K562 (cell line): Measurements from ENCODE around the gene WDR70. TPM values are rescaled to one million over a fixed set of nuclear protein-coding genes. Genes with fewer than 3 reads are reported as not detected.

Experiments used
- ATAC-seq: fragments of 200-7000 bp; cut with Tn5 transposase; 3 replicates; pipeline ENCODE4 v1.9.1; 2020; ENCODE audit warnings: moderate library complexity
- BruUV-seq: library from RNA; stranded (reverse); fragments of 400-500 nt; replicated peaks from 2 replicates; lab custom pipeline; 2021; lab: Mats Ljungman, UMichigan
- CTCF ChIA-PET: fragments of 300-600 bp; formaldehyde crosslinking; extraction: SDS; loops from one replicate; lab custom pipeline; 2021; ENCODE audit warnings: low intra/inter-chr PET ratio; lab: Yijun Ruan, JAX
- POLR2A ChIA-PET: fragments of 300-600, 350-650 bp; sonication (Branson Sonifier 250); formaldehyde crosslinking; extraction: SDS; loops from one replicate; lab custom pipeline; 2021; ENCODE audit warnings: antibody characterized with exemption, inconsistent platforms; lab: Yijun Ruan, JAX
- DNase-seq, 4 experiments: peaks; one replicate each; pipeline versions ENCODE4 v3.0.0 to v3.0.0-alpha.2; 2011 to 2018; ENCODE audit warnings: low spot score in 3 of 4, mixed read lengths in 3 of 4; ENCODE audit errors: extremely low read depth in 1 of 4
- FAIRE-seq: peaks from 2 replicates; lab custom pipeline; 2011; peaks lifted over from hg19 to GRCh38; lab: Jason Lieb, UNC
- H2AFZ ChIP-seq: 2 replicates; pipeline ENCODE4 v1.6.0; 2011; ENCODE audit warnings: low read depth, low read length, control low read depth, inconsistent platforms
- H3K27ac ChIP-seq: fragments of 200-600 bp; 3 replicates; pipeline ENCODE4 v1.8.0; 2011; ENCODE audit warnings: low read depth, mild to moderate bottlenecking, control low read depth, inconsistent platforms, low read length, moderate library complexity, mixed read lengths; ENCODE audit errors: extremely low read depth
- H3K27me3 ChIP-seq, 2 experiments: fragments of 300-600 bp in 1 of 2; 2 replicates in 1 of 2; 3 replicates in 1 of 2; pipeline versions ENCODE4 v1.6.0 to v1.8.0; 2011; ENCODE audit warnings: inconsistent platforms in 2 of 2, low read length in 2 of 2, mild to moderate bottlenecking in 1 of 2, mixed read lengths in 1 of 2, moderate library complexity in 1 of 2; ENCODE audit not compliant: control insufficient read depth in 2 of 2, insufficient read depth in 2 of 2
- H3K36me3 ChIP-seq: fragments of 300-600 bp; 3 replicates; pipeline ENCODE4 v1.8.0; 2011; ENCODE audit warnings: mild to moderate bottlenecking, low read length, inconsistent platforms; ENCODE audit not compliant: control insufficient read depth, insufficient read depth
- H3K4me1 ChIP-seq, 2 experiments: fragments of 200-600 bp in 1 of 2; replicated peaks in 1 of 2; 2 replicates in 1 of 2; 3 replicates in 1 of 2; pipeline versions ENCODE4 v1.5.1 to v1.8.0; 2011; ENCODE audit warnings: inconsistent platforms in 2 of 2, low read length in 2 of 2, mild to moderate bottlenecking in 1 of 2, mixed read lengths in 1 of 2, moderate library complexity in 1 of 2; ENCODE audit not compliant: control insufficient read depth in 2 of 2, insufficient read depth in 2 of 2
- H3K4me2 ChIP-seq: 2 replicates; pipeline ENCODE4 v1.6.1; 2011; ENCODE audit warnings: low read length, control low read depth, inconsistent platforms, mixed read lengths; ENCODE audit not compliant: insufficient read depth
- H3K4me3 ChIP-seq: fragments of 200-600 bp; sonication (generic), shearing (Covaris generic); 2 replicates; pipeline ENCODE4 v1.5.1; 2016; ENCODE audit warnings: control low read depth, inconsistent platforms
- H3K79me2 ChIP-seq: fragments of 200-600 bp; 3 replicates; pipeline ENCODE4 v1.8.0; 2011; ENCODE audit warnings: low read length, inconsistent platforms; ENCODE audit not compliant: control insufficient read depth, insufficient read depth
- H3K9ac ChIP-seq, 2 experiments: 2 replicates each; pipeline versions ENCODE4 v1.6.0 to v1.6.1; 2011; ENCODE audit warnings: low read depth in 2 of 2, low read length in 2 of 2, control low read depth in 1 of 2, inconsistent platforms in 1 of 2, mild to moderate bottlenecking in 1 of 2, mixed read lengths in 1 of 2; ENCODE audit not compliant: insufficient read depth in 1 of 2
- H3K9me1 ChIP-seq: one replicate; pipeline ENCODE4 v1.6.0; 2011; ENCODE audit warnings: inconsistent platforms, mild to moderate bottlenecking, low read length, moderate library complexity; ENCODE audit not compliant: control insufficient read depth, insufficient read depth
- H3K9me3 ChIP-seq: replicated peaks from 2 replicates; pipeline ENCODE4 v1.5.1; 2011; ENCODE audit warnings: low read depth, low read length, inconsistent platforms; ENCODE audit not compliant: control insufficient read depth, insufficient read depth
- H4K20me1 ChIP-seq: replicated peaks from 2 replicates; pipeline ENCODE4 v1.6.1; 2011; ENCODE audit warnings: low read length, inconsistent platforms, mixed read lengths; ENCODE audit not compliant: control insufficient read depth, insufficient read depth
- ATF7 ChIP-seq: fragments of 450-650 bp; IDR thresholded peaks from 2 replicates; pipeline ENCODE4 v1.7.1; 2014; ENCODE audit warnings: mild to moderate bottlenecking, moderate library complexity
- DMBX1 ChIP-seq: fragments of 250-450 bp; sonication (Bioruptor Pico); IDR thresholded peaks from 2 replicates; pipeline ENCODE4 v1.8.0; 2022; ENCODE audit warnings: inconsistent platforms, mild to moderate bottlenecking, moderate library complexity, borderline replicate concordance
- ELF2 ChIP-seq: fragments of 250-450 bp; sonication (Bioruptor Pico); IDR thresholded peaks from 2 replicates; pipeline ENCODE4 v1.5.0; 2021; ENCODE audit warnings: mild to moderate bottlenecking
- JUNB ChIP-seq: fragments of 450-650 bp; formaldehyde crosslinking; conservative IDR thresholded peaks from 2 replicates; pipeline ENCODE4 v1.4.0; 2020; ENCODE audit warnings: mild to moderate bottlenecking
- KDM2B ChIP-seq: fragments of 250-450 bp; sonication (Bioruptor Pico); IDR thresholded peaks from 2 replicates; pipeline ENCODE4 v1.8.0; 2021; ENCODE audit warnings: mild to moderate bottlenecking, moderate library complexity
- KLF10 ChIP-seq: fragments of 250-450 bp; sonication (Bioruptor Pico); IDR thresholded peaks from 2 replicates; pipeline ENCODE4 v1.6.1; 2021; ENCODE audit warnings: matching md5 sums
- LCOR ChIP-seq: sonication (generic); formaldehyde crosslinking; IDR thresholded peaks from 2 replicates; pipeline ENCODE4 v1.8.0; 2022; ENCODE audit warnings: mild to moderate bottlenecking, missing genetic modification reagents
- MAFK ChIP-seq: IDR thresholded peaks from 2 replicates; pipeline ENCODE4 v1.6.1; 2011; ENCODE audit warnings: low read length, improper control_type of control experiment
- POLR2A ChIP-seq: fragments of 450-650 bp; conservative IDR thresholded peaks from 2 replicates; pipeline ENCODE4 v1.6.1; 2016
- PYGO2 ChIP-seq: fragments of 450-650 bp; IDR thresholded peaks from 2 replicates; pipeline ENCODE4 v1.6.1; 2016; ENCODE audit warnings: mild to moderate bottlenecking, missing genetic modification characterization, moderate library complexity, missing compliant biosample characterization
- RNF2 ChIP-seq: sonication (generic); IDR thresholded peaks from 2 replicates; pipeline ENCODE4 v1.6.1; 2016
- SMARCA5 ChIP-seq: fragments of 450-650 bp; IDR thresholded peaks from 2 replicates; pipeline ENCODE4 v1.6.1; 2016
- ZNF133 ChIP-seq: fragments of 250-450 bp; sonication (Bioruptor Pico); IDR thresholded peaks from 2 replicates; pipeline ENCODE4 v1.4.0; 2020; ENCODE audit warnings: mild to moderate bottlenecking
- ZNF561 ChIP-seq: fragments of 450-650 bp; formaldehyde crosslinking; conservative IDR thresholded peaks from 2 replicates; pipeline ENCODE4 v1.4.0; 2020; ENCODE audit warnings: mild to moderate bottlenecking, moderate library complexity
- WGBS: fragments of 100-300 bp; shearing (Covaris generic); methylation state at CpG from one replicate; pipeline ENCODE4 v1.1.6; 2016; ENCODE audit warnings: low coverage, mixed read lengths; ENCODE audit not compliant: insufficient coverage; ENCODE audit errors: missing lambda C conversion rate; 5-methylcytosine and 5-hydroxymethylcytosine counted together
- in situ Hi-C: fragments of 300-500 bp; cut with MboI; formaldehyde crosslinking; loops from 4 replicates; pipeline ENCODE4 v1.15.0; 2018; ENCODE audit warnings: inconsistent platforms, mixed read lengths
- intact Hi-C: fragments of 100-400 bp; cut with micrococcal nuclease; formaldehyde crosslinking; loops from 2 replicates; pipeline ENCODE4 v1.14.2; 2022
- polyA plus RNA-seq, 8 experiments: library from polyadenylated mRNA; depleted of rRNA in 4 of 8; stranded (reverse) in 5 of 8; unstranded in 3 of 8; fragments of >200 nt; fragmentation: Nextera tagmentation in 2 of 8; fragmentation: Illumina TruSeq in 1 of 8; extraction: Ambion mirVana in 2 of 8; extraction: Trizol in 1 of 8; gene quantifications; 2 replicates each; pipeline versions ENCODE4 v1.2.1 to v1.2.3, GENCODE V29; 2011 to 2014; ENCODE audit warnings: inconsistent platforms in 1 of 8, missing spikeins in 1 of 8
- total RNA-seq, 7 experiments: library from RNA; depleted of rRNA in 6 of 7; stranded (reverse); fragments of >200 nt in 6 of 7; fragmentation: Illumina TruSeq in 2 of 7; extraction: Trizol in 2 of 7; gene quantifications; 2 replicates each; pipeline versions ENCODE4 v1.2.1 to v1.2.3, GENCODE V29; 2011 to 2021; ENCODE audit warnings: low replicate concordance in 1 of 7
- TF ChIP-seq, protein P1 (sequence below): fragments of 450-650 bp; IDR thresholded peaks from 2 replicates; pipeline ENCODE4 v1.6.1; 2018; ENCODE audit warnings: mild to moderate bottlenecking, low read depth; ENCODE audit not compliant: partially characterized antibody
- TF ChIP-seq, protein P2 (sequence below): fragments of 450-650 bp; formaldehyde crosslinking; IDR thresholded peaks from 2 replicates; pipeline ENCODE4 v1.4.0; 2022; ENCODE audit warnings: missing genetic modification characterization
- TF ChIP-seq, protein P3 (sequence below), 2 experiments: fragments of 450-650 bp; IDR thresholded peaks; 2 replicates each; pipeline ENCODE4 v1.6.1; 2016
- TF ChIP-seq, protein P4 (sequence below): fragments of 450-650 bp; formaldehyde crosslinking; IDR thresholded peaks from 2 replicates; pipeline ENCODE4 v1.4.0; 2020; ENCODE audit warnings: mild to moderate bottlenecking, moderate library complexity

WDR70 gene
- total and polyA plus RNA-seq, 9 of the 15 experiments (the other 6 are each of a cell fraction or from before 2014, with no cell fraction given) = 16.8 to 46.6 (median 38.8) TPM

DNA sequence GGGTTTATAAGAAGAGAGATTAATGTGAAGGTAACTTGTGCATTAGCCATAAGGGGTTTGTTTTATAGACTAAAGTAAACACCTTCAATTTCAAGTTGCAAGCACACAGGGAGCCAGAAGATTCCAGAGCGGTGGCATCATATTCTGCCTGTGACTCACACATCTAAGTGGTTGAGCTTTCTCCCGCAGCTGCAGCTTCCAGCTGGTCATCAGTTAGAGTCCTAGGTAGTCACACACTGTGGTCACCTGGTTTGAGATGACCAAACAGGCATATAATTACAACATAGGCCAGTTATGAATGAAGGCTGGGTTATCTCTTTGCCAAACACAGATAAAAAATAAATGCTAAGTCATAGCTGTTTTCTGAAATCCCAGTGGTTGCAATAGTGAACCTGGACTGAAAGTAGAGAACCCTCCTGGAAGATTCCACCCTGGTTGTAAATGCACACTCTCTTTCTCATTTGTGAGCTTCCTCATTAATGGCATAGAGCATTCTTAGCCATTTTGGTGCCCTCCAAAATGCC lies 289.5 kb downstream of the WDR70 start:
- CTCF ChIA-PET = no interaction called here
- no peak overlapping the region for H3K9ac ChIP-seq
- DNase-seq = peak; percentile 29 to 78 (median 44)
- H3K4me2 ChIP-seq = no peak overlapping the region
- H3K9me1 ChIP-seq = no peaks in the 10 kb centered on the region
- FAIRE-seq = peak; percentile 81
- no peak overlapping the region for H3K4me3 ChIP-seq
- no peaks in the 10 kb centered on the region for H3K27me3 ChIP-seq
- H4K20me1 ChIP-seq = no peaks in the 10 kb centered on the region; the same call in 1 of the 2 replicates
- no peaks in the 10 kb centered on the region for H3K36me3 ChIP-seq
- 8% methylated on average over 2 of the region's 2 CpGs for WGBS
- POLR2A ChIA-PET = interaction anchor here (0.7 kb wide), 2 partner anchors 14 to 98 kb away, joined by 3 read pairs; no protein-coding TSS in a partner anchor
- H3K4me1 ChIP-seq = peaks cover 2 to 22% of the 10 kb centered on the region in 2 experiments; a peak in 4 of 5 replicates
- H3K9me3 ChIP-seq = no peaks in the 10 kb centered on the region
- peak; percentile 84 for ATAC-seq
- BruUV-seq = no TSS peak
- H3K79me2 ChIP-seq = no peaks in the 10 kb centered on the region
- H3K27ac ChIP-seq = peak overlapping the region; percentile 46; the same call in 1 of the 3 replicates
- in situ Hi-C loops = no loop called here
- H2AFZ ChIP-seq = no peak overlapping the region
- intact Hi-C loops = no loop called here
- TF ChIP-seq KLF10 (no peak), ATF7 (peak; percentile 93), KDM2B (CRISPR knock-in tag) (no peak), DMBX1 (CRISPR knock-in tag) (no peak), RNF2 (no peak), ELF2 (CRISPR knock-in tag) (no peak), ZNF133 (CRISPR knock-in tag) (no peak), LCOR (no peak), SMARCA5 (no peak), ZNF561 (no peak), PYGO2 (tag) (no peak), MAFK (peak; percentile 66; the same call in 1 of the 2 replicates), POLR2A (no peak), JUNB (no peak)
- TF ChIP-seq, protein P1, sequence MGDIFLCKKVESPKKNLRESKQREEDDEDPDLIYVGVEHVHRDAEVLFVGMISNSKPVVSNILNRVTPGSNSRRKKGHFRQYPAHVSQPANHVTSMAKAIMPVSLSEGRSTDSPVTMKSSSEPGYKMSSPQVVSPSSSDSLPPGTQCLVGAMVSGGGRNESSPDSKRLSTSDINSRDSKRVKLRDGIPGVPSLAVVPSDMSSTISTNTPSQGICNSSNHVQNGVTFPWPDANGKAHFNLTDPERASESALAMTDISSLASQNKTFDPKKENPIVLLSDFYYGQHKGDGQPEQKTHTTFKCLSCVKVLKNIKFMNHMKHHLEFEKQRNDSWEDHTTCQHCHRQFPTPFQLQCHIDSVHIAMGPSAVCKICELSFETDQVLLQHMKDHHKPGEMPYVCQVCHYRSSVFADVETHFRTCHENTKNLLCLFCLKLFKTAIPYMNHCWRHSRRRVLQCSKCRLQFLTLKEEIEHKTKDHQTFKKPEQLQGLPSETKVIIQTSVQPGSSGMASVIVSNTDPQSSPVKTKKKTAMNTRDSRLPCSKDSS = no peak
- TF ChIP-seq, protein P2, sequence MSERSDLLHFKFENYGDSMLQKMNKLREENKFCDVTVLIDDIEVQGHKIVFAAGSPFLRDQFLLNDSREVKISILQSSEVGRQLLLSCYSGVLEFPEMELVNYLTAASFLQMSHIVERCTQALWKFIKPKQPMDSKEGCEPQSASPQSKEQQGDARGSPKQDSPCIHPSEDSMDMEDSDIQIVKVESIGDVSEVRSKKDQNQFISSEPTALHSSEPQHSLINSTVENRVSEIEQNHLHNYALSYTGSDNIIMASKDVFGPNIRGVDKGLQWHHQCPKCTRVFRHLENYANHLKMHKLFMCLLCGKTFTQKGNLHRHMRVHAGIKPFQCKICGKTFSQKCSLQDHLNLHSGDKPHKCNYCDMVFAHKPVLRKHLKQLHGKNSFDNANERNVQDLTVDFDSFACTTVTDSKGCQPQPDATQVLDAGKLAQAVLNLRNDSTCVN (CRISPR knock-in tag) = no peak
- TF ChIP-seq, protein P3, sequence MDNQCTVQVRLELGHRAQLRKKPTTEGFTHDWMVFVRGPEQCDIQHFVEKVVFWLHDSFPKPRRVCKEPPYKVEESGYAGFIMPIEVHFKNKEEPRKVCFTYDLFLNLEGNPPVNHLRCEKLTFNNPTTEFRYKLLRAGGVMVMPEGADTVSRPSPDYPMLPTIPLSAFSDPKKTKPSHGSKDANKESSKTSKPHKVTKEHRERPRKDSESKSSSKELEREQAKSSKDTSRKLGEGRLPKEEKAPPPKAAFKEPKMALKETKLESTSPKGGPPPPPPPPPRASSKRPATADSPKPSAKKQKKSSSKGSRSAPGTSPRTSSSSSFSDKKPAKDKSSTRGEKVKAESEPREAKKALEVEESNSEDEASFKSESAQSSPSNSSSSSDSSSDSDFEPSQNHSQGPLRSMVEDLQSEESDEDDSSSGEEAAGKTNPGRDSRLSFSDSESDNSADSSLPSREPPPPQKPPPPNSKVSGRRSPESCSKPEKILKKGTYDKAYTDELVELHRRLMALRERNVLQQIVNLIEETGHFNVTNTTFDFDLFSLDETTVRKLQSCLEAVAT (IDR thresholded peaks at IDR 0.05) = no peak
- TF ChIP-seq, protein P4, sequence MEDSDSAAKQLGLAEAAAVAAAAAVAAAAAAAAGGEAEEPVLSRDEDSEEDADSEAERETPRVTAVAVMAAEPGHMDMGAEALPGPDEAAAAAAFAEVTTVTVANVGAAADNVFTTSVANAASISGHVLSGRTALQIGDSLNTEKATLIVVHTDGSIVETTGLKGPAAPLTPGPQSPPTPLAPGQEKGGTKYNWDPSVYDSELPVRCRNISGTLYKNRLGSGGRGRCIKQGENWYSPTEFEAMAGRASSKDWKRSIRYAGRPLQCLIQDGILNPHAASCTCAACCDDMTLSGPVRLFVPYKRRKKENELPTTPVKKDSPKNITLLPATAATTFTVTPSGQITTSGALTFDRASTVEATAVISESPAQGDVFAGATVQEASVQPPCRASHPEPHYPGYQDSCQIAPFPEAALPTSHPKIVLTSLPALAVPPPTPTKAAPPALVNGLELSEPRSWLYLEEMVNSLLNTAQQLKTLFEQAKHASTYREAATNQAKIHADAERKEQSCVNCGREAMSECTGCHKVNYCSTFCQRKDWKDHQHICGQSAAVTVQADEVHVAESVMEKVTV (CRISPR knock-in tag) = no peak
